Activated CD8-positive, alpha-beta T cell treated with anti-CD3 and anti-CD28 coated beads, Interleukin-2, amount 10 ng/mL, durations not matched to agents 7 days and 5 days (primary cell): ENCODE results near the gene SATB2. TPM values are rescaled to one million over a fixed set of nuclear protein-coding genes. Genes with fewer than 3 reads are reported as not detected.

Experiments used
- ATAC-seq: fragments of 150-1000 bp; cut with Tn5 transposase; one replicate; pipeline ENCODE4 v1.10.0; 2021; ENCODE audit warnings: moderate library complexity
- CTCF ChIA-PET: fragments of 350-600 bp; sonication (Branson Sonifier 250); formaldehyde crosslinking; loops from one replicate; lab custom pipeline; 2021; ENCODE audit warnings: antibody characterized with exemption; lab: Charles Lee
- POLR2A ChIA-PET: fragments of 350-600 bp; sonication (Branson Sonifier 250); formaldehyde crosslinking; loops from one replicate; lab custom pipeline; 2021; ENCODE audit warnings: antibody characterized with exemption; lab: Charles Lee
- DNase-seq: peaks from one replicate; pipeline ENCODE4 v3.0.0-alpha.2; 2020
- H3K27ac Mint-ChIP-seq: one replicate; pipeline ENCODE4 v1.8.0; 2021; ENCODE audit warnings: mild to moderate bottlenecking, mixed read lengths
- H3K27me3 Mint-ChIP-seq: one replicate; pipeline ENCODE4 v1.8.0; 2021; ENCODE audit warnings: low read depth, mixed read lengths
- H3K36me3 Mint-ChIP-seq: one replicate; pipeline ENCODE4 v1.8.0; 2021; ENCODE audit warnings: low read depth, mixed read lengths
- H3K4me1 Mint-ChIP-seq: one replicate; pipeline ENCODE4 v1.8.0; 2021; ENCODE audit warnings: low read depth, mixed read lengths
- H3K4me3 Mint-ChIP-seq: one replicate; pipeline ENCODE4 v1.8.0; 2021; ENCODE audit warnings: mild to moderate bottlenecking, mixed read lengths
- H3K9me3 Mint-ChIP-seq: one replicate; pipeline ENCODE4 v1.8.0; 2022; ENCODE audit warnings: mixed read lengths; ENCODE audit not compliant: insufficient read depth
- total RNA-seq, 2 experiments: library from RNA; stranded (reverse); gene quantifications; one replicate each; pipeline ENCODE4 v1.2.3, GENCODE V29; 2021

The SATB2 gene
- total RNA-seq, 2 experiments from 2014 or later = not detected

GRCh38 chr2:199257261-199258224 is 200.2 kb downstream of the SATB2 start:
- Mint-ChIP-seq H3K27ac (no peak overlapping the region), H3K4me1 (no peaks in the 10 kb centered on the region), H3K27me3 (no peaks in the 10 kb centered on the region), H3K9me3 (peaks cover 7% of the 10 kb centered on the region), H3K36me3 (no peaks in the 10 kb centered on the region), H3K4me3 (no peak overlapping the region)
- ATAC-seq (no peak), DNase-seq (no peak)
- ChIA-PET CTCF (interaction anchor here (0.7 kb wide), 1 partner anchor 22 kb away, joined by 3 read pairs; no protein-coding TSS in a partner anchor), POLR2A (no interaction called here)

- Mint-ChIP-seq H3K27ac (no peak overlapping the region), H3K27me3 (no peaks in the 10 kb centered on the region), H3K4me1 (no peaks in the 10 kb centered on the region), H3K4me3 (no peak overlapping the region), H3K36me3 (no peaks in the 10 kb centered on the region), H3K9me3 (peaks cover 9% of the 10 kb centered on the region)
- ATAC-seq (no peak), DNase-seq (no peak)
- ChIA-PET CTCF (no interaction called here), POLR2A (no interaction called here)
Measured at GRCh38 chr2:199230091-199230490, 227.6 kb downstream of the SATB2 start.

GRCh38 chr2:199228887-199229819 is 228.6 kb downstream of the SATB2 start:
- peaks cover 9% of the 10 kb centered on the region for H3K9me3 Mint-ChIP-seq
- H3K4me1 Mint-ChIP-seq = no peaks in the 10 kb centered on the region
- no peak for ATAC-seq
- no peak overlapping the region for H3K4me3 Mint-ChIP-seq
- DNase-seq = no peak
- no peaks in the 10 kb centered on the region for H3K27me3 Mint-ChIP-seq
- POLR2A ChIA-PET = no interaction called here
- no peaks in the 10 kb centered on the region for H3K36me3 Mint-ChIP-seq
- H3K27ac Mint-ChIP-seq = no peak overlapping the region
- CTCF ChIA-PET = no interaction called here

- DNase-seq = no peak
- Mint-ChIP-seq H3K27me3 (no peaks in the 10 kb centered on the region), H3K4me3 (no peak overlapping the region), H3K27ac (no peak overlapping the region), H3K4me1 (no peaks in the 10 kb centered on the region), H3K9me3 (no peaks in the 10 kb centered on the region), H3K36me3 (no peaks in the 10 kb centered on the region)
- ChIA-PET CTCF (no interaction called here), POLR2A (no interaction called here)
- no peak for ATAC-seq
Measured at GRCh38 chr2:199223791-199224190, 233.9 kb downstream of the SATB2 start.

- no peak for ATAC-seq
- Mint-ChIP-seq H3K4me3 (no peak overlapping the region), H3K36me3 (no peaks in the 10 kb centered on the region), H3K27me3 (no peaks in the 10 kb centered on the region), H3K9me3 (no peaks in the 10 kb centered on the region), H3K4me1 (no peaks in the 10 kb centered on the region), H3K27ac (no peak overlapping the region)
- ChIA-PET POLR2A (no interaction called here), CTCF (no interaction called here)
- DNase-seq = no peak
Measured at GRCh38 chr2:199220920-199221319, 236.8 kb downstream of the SATB2 start.

- Mint-ChIP-seq H3K27me3 (no peaks in the 10 kb centered on the region), H3K36me3 (no peaks in the 10 kb centered on the region), H3K9me3 (no peaks in the 10 kb centered on the region), H3K4me3 (no peak overlapping the region), H3K4me1 (no peaks in the 10 kb centered on the region), H3K27ac (no peak overlapping the region)
- CTCF ChIA-PET = no interaction called here
- ATAC-seq (no peak), DNase-seq (no peak)
- POLR2A ChIA-PET = interaction anchor here (0.5 kb wide), 1 partner anchor 359 kb away, joined by 3 read pairs; no protein-coding TSS in a partner anchor
Measured at GRCh38 chr2:199219551-199219950, 238.2 kb downstream of the SATB2 start.
